Loucy (cell line): ENCODE measurements around the gene SCTR.

Experiments
- CTCF ChIP-seq: fragments of 200-600 bp; sonication (generic); conservative IDR thresholded peaks from 2 replicates; pipeline ENCODE4 v1.5.1; 2014; ENCODE audit warnings: mild to moderate bottlenecking, antibody characterized with exemption, low read length
- EZH2phosphoT487 ChIP-seq: fragments of 200-600 bp; IDR thresholded peaks from 2 replicates; pipeline ENCODE4 v1.6.1; 2018; ENCODE audit warnings: antibody characterized with exemption, mild to moderate bottlenecking, moderate library complexity, borderline replicate concordance

DNA sequence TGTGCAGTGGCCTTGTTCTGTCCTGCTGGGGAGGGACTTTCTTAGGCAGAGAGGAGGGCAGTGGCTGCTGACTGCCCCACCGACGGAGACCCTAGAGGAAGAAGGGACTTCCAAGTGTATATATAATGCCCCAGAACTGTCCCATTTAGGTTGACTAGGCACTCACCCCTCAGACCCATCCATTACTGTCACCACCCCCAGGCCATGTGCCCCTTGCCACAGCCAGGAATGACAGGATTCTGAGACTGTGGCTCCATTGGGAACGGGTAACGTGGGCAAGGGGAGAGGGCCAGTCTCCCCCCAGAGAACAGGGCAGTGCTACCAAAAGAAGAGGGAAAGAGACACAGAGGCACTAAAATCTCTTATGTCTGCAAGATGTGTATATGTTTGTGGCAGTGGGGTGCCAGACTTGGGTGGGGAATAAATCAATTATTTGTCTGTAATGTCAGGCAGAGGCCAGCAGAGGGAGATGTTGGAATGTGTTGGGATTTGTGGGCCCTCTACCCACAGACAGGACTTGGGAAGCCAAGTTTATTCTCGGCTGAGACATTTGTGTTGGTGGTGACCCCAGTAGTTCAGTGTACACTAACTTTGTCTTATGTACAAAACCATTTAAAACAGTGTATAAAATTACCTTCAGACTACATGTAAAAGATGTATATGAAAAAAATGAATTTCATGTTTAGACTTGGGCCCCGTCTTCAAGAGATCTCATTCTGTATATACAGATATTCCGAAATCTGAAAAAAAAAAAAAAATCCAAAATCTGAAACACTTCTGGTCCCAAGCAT is 116.7 kb downstream of the SCTR start:
- TF ChIP-seq CTCF: peak; percentile 81
- no peak for TF ChIP-seq EZH2phosphoT487
